Metanephros (tissue), 2 donors: Measurements from ENCODE around the gene MYORG. TPM values are rescaled to one million over a fixed set of nuclear protein-coding genes. Genes with fewer than 3 reads are reported as not detected.

Source experiments
- small RNA-seq: library from RNA; depleted of rRNA; stranded (forward); fragments of <200 nt; gene quantifications from one replicate; pipeline ENCODE3, GENCODE V24; 2014; ENCODE audit warnings: low replicate concordance
- total RNA-seq: library from RNA; depleted of rRNA; stranded (reverse); fragments of >200 nt; gene quantifications from one replicate; pipeline ENCODE4 v1.2.3, GENCODE V29; 2014

Gene MYORG
- total RNA-seq: 7.0 TPM

GRCh38 chr9:34376596-34377403 is at the start of gene MYORG:
Gene MYORG, minus strand, starts transcription at chr9:34376898. Its CDS starts 3,955 bp downstream, at chr9:34372943.

GRCh38 chr9:34328987-34329832 is 47.5 kb downstream of the MYORG start, which contains the start of the genes KIF24 and NUDT2:
Gene KIF24, minus strand, starts transcription at chr9:34329268. Its CDS starts 17,922 bp downstream, at chr9:34311346.
Gene NUDT2, plus strand, starts transcription at chr9:34329569. Its CDS starts 9,471 bp downstream, at chr9:34339040.

Small RNAs within 50 kb of the gene (small RNA-seq; reads per million reads assigned to genes)
- gene RF00019: not detected

Other genes with a start within 250 kb of the MYORG start
- 29.3 TPM for gene UBAP1, start 197.9 kb downstream of the MYORG start, total RNA-seq
- 5.6 TPM for gene KIF24, start 47.6 kb downstream of the MYORG start, total RNA-seq
- 18.4 TPM for gene NUDT2, start 47.3 kb downstream of the MYORG start, total RNA-seq
- gene FAM219A, start 81.7 kb upstream of the MYORG start, total RNA-seq: 8.3 TPM
- gene DNAI1, start 81.9 kb upstream of the MYORG start, total RNA-seq: 1.3 TPM
- gene ENHO, start 146.1 kb upstream of the MYORG start, total RNA-seq: 0.41 TPM
- 19.5 TPM for gene CNTFR, start 212.8 kb upstream of the MYORG start, total RNA-seq
- 40.9 TPM for gene RPP25L, start 235.2 kb upstream of the MYORG start, total RNA-seq
- gene DCTN3, start 243.6 kb upstream of the MYORG start, total RNA-seq: 71.1 TPM